K562 (cell line): Measurements from ENCODE around the gene TRNAU1AP. TPM values are rescaled to one million over a fixed set of nuclear protein-coding genes. Genes with fewer than 3 reads are reported as not detected.

Source experiments
- CHD7 ChIP-seq: fragments of 200-600 bp; sonication (generic); IDR thresholded peaks from one replicate; pipeline ENCODE4 v1.6.1; 2012; ENCODE audit warnings: mild to moderate bottlenecking, low read depth, low read length, inconsistent platforms
- FIP1L1 ChIP-seq: fragments of 200-400 bp; formaldehyde crosslinking; IDR thresholded peaks from 2 replicates; pipeline ENCODE4 v1.6.1; 2018; ENCODE audit warnings: mild to moderate bottlenecking, low read depth, low read length; ENCODE audit not compliant: poor library complexity, severe bottlenecking
- FOXM1 ChIP-seq, 2 experiments: fragments of 450-650 bp in 1 of 2; sonication (generic) in 1 of 2; formaldehyde crosslinking in 1 of 2; IDR thresholded peaks; 2 replicates each; pipeline versions ENCODE4 v1.6.1 to v1.9.0; 2017 to 2022; ENCODE audit warnings: low read depth in 2 of 2, mild to moderate bottlenecking in 2 of 2, missing genetic modification reagents in 1 of 2, moderate library complexity in 1 of 2
- GABPA ChIP-seq: fragments of 200-800 bp; sonication (Bioruptor generic); conservative IDR thresholded peaks from 2 replicates; pipeline ENCODE4 v1.6.1; 2016; ENCODE audit warnings: low read depth, missing genetic modification characterization, missing compliant biosample characterization
- KAT2B ChIP-seq: IDR thresholded peaks from one replicate; pipeline ENCODE4 v1.6.1; 2012; ENCODE audit warnings: low read depth, mild to moderate bottlenecking, control low read depth, inconsistent platforms, low read length, moderate library complexity
- NKRF ChIP-seq: fragments of 450-650 bp; IDR thresholded peaks from 2 replicates; pipeline ENCODE4 v1.6.1; 2016; ENCODE audit warnings: borderline replicate concordance
- SMARCB1 ChIP-seq: IDR thresholded peaks from 2 replicates; pipeline ENCODE4 v1.6.1; 2011; ENCODE audit warnings: improper control_type of control experiment, low read depth; ENCODE audit not compliant: insufficient read length
- TAF1 ChIP-seq: IDR thresholded peaks from 2 replicates; pipeline ENCODE4 v1.6.1; 2011; ENCODE audit warnings: mild to moderate bottlenecking, low read length, moderate library complexity; ENCODE audit not compliant: insufficient read depth, control insufficient read depth, severe bottlenecking; ENCODE audit errors: extremely low read depth
- TAF9B ChIP-seq: fragments of 450-650 bp; IDR thresholded peaks from 2 replicates; pipeline ENCODE4 v1.6.1; 2018; ENCODE audit warnings: mild to moderate bottlenecking; ENCODE audit not compliant: partially characterized antibody
- ZNF280A ChIP-seq: fragments of 450-650 bp; IDR thresholded peaks from 2 replicates; pipeline ENCODE4 v1.6.1; 2018; ENCODE audit warnings: mild to moderate bottlenecking, low read depth; ENCODE audit not compliant: partially characterized antibody
- polyA plus RNA-seq, 8 experiments: library from polyadenylated mRNA; depleted of rRNA in 4 of 8; stranded (reverse) in 5 of 8; unstranded in 3 of 8; fragments of >200 nt; fragmentation: Nextera tagmentation in 2 of 8; fragmentation: Illumina TruSeq in 1 of 8; extraction: Ambion mirVana in 2 of 8; extraction: Trizol in 1 of 8; gene quantifications; 2 replicates each; pipeline versions ENCODE4 v1.2.1 to v1.2.3, GENCODE V29; 2011 to 2014; ENCODE audit warnings: inconsistent platforms in 1 of 8, missing spikeins in 1 of 8
- total RNA-seq, 7 experiments: library from RNA; depleted of rRNA in 6 of 7; stranded (reverse); fragments of >200 nt in 6 of 7; fragmentation: Illumina TruSeq in 2 of 7; extraction: Trizol in 2 of 7; gene quantifications; 2 replicates each; pipeline versions ENCODE4 v1.2.1 to v1.2.3, GENCODE V29; 2011 to 2021; ENCODE audit warnings: low replicate concordance in 1 of 7

TRNAU1AP gene
- total and polyA plus RNA-seq, 9 of the 15 experiments (the other 6 are each of a cell fraction or from before 2014, with no cell fraction given): 34.9 to 110 (median 46.3) TPM

GRCh38 chr1:28507646-28508434 is 45.0 kb upstream of the TRNAU1AP start (continued):
- no peak for TF ChIP-seq CHD7
- TF ChIP-seq TAF1: no peak
- no peak for TF ChIP-seq FOXM1 (IDR thresholded peaks at IDR 0.05; ENCODE audit: low read depth)
- peak; percentile 5; the same call in 1 of the 2 replicates for TF ChIP-seq FOXM1 (CRISPR knock-in tag; IDR thresholded peaks at IDR 0.05; ENCODE audit: low read depth)
- no peak for TF ChIP-seq GABPA (tag)
- TF ChIP-seq FIP1L1: no peak
- no peak for TF ChIP-seq KAT2B
- TF ChIP-seq NKRF: peak; percentile 49; the same call in 1 of the 2 replicates
- TF ChIP-seq ZNF280A: no peak
- no peak for TF ChIP-seq SMARCB1
- TF ChIP-seq TAF9B: no peak
